Medulla oblongata (tissue), 1 donor: ENCODE data around the gene ARMH3.
"Not testable (repeated sequence)": the region's sequence is repeated elsewhere in the genome, so short reads cannot be mapped to it uniquely, and the experiment has no call there.

Experiments
- DNase-seq: peaks from one replicate; pipeline ENCODE4 v3.0.0-alpha.2; 2015; ENCODE audit errors: extremely low spot score

Gene ARMH3

DNA sequence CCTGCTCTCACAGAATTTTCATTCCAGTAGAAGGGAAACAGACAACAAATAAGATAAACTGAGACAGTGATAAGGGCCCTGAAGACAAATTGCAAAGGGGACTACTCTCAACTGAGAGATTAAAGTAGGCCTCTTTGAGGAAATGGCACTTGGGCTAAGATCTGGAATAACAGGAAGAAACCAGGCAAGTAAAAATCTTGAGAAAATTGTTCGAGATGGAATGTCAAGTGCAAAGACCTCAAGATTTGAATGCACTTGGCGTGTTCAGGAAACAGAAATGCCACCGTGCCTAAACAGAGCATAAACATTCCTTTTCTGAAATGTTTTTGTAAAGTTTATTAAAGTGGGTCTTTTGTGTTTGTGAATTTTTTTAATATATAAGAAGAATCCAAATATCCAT is 10.7 kb downstream of the ARMH3 start:
- no peak for DNase-seq

DNA sequence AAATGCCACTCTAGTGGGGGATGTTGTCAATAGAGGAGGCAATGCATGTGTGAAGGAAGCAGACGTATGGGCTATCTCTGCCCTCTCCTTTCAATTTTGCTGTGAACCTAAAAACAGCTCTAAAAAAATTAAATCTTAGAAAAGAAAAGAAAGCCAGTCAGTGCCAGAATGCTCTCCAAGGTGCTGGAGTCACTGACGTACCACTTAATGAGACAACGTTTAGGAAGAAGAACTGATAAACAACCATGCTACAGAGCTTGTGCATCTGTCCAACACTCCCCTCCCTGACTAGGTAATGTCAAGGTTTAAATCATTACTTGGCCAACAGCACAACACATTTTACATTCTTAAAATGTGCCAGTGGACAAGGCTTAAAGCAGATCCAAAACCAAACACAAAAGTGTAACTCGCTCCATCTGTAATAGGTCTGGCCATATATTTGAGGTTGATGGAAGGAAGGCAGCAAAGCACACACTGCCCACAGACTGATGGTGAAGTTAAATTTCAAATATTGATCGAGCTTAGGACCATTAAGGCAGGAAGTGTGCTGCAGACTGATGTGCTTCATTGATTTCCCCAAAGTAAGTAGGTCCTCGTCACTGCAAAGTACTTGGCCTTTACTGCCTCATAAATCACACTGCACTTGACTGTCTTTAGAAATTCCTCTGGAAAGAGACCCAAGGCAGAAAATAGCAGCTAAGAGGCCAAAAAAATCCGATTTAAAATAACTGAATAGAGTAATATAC is 15.5 kb downstream of the ARMH3 start:
- DNase-seq: no peak

DNA sequence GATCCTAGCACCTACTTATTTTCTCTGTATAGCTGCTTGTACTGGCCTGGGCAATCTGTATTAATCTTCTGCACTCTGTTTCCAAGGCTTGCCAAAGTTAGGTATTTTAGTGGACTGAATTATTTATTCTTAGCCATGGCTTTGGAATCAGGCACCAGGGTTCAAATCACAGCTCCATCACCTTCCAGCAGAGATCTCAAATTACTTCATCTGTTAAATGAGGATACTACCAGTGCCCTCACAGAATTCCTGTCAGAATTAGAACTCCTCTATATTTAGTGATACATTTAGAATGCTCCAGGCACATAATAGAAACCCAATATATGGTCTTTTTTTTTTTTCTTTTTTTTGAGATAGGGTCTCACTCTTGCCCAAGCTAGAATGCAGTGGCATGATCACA is 17.6 kb downstream of the ARMH3 start:
- DNase-seq: no peak

DNA sequence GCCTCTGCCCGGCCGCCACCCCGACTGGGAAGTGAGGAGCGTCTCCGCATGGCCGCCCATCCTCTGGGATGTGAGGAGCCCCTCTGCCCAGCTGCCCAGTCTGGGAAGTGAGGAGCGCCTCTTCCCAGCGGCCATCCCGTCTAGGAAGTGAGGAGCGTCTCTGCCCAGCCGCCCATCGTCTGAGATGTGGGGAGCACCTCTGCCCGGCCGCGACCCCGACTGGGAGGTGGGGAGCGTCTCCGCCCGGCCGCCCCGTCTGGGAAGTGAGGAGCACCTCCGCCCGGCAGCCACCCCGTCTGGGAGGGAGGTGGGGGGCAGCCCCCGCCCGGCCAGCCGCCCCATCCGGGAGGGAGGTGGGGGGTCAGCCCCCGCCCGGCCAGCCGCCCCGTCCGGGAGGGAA is 20.2 kb downstream of the ARMH3 start:
- not testable (repeated sequence) for DNase-seq

DNA sequence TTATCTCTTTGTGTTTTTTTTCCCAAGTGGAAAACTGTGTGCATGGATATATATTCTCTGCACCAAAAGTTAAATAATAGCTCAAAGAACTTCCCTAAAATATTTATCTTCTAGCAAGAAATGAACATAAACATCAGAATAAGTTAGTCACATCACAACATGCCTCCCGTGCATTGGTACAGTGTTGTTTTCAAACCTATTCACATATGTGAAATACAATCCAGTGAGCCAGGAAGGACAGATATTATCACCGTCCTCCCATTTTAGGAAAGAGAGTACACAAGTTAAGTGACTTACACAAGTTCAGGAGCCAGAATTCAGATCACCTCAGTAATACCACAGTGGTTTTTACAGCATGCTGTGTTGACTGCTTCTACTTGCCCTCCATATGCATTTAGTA is 22.2 kb downstream of the ARMH3 start:
- DNase-seq: no peak

DNA sequence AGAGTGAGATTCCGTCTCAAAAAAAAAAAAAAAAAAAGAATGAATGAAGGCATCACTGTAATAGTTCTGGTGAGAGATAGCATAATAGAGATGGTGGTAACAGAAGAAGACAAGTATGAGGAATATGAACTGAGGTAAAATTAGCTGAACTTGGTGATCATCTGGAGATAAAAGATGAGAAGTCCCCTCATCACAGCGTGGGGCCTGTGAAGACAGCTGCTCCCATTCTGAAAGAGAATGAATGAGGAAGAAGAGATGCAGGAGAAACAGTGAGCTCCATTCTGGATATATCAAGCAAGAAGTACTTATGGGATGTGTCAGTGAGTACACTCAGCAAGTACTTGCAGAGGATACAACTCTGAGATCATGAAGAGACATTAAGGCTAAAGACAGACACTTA is 28.7 kb downstream of the ARMH3 start:
- DNase-seq: no peak

DNA sequence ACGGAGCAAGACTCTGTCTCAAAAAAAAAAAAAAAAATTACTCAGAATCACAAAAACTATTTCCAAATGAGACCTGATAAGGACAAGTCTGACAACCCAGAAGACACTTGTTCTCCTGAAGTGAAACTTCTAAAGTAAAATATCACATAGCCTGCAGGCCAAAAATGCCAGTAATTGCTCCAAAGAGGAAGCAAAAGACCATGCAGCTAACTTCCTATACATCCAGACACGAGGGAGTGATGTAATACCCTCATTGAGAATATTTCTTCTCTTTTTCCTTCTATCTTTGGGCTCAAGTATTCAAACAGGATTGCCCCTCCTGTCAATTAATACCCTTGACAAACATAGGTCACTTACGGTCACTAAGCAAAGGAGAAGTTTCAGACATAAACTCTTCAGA is 31.2 kb downstream of the ARMH3 start:
- peak; percentile 74 for DNase-seq

DNA sequence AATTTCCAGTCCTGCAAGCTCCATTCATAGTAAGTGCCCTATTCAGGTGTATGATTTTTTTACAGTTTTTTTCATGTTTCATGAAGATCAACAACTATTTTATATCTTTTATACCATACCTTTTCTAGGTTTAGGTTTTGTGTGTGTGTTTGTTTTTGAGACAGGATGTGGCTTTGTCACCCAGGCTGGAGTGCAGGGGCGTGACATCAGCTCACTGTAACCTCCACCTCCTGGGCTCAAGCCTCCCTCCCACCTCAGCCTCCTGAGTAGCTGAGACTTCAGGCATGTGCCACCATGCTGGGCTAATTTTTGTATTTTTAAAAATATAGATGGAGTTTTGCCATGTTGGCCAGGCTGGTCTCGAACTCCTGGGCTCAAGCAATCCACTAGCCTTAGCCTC is 35.0 kb downstream of the ARMH3 start:
- DNase-seq: no peak

DNA sequence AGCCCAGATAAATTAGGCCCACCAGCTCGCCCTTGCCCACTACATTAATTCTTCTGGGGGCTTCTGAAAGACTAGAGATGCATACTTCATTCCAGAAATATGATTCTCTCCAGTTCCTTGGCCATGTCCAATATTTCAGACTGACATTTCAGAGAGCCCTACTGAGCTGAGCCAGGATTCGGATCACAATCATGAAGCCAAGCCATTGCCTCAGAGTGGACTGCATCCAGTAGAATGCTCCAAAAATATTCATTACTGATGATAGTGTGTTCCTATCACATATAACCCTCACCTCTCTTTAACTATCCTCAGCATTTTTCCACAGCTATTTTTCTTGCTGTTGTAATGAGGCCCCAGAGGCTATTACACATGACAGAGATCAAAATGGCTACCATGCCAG is 38.7 kb downstream of the ARMH3 start:
- DNase-seq: no peak

DNA sequence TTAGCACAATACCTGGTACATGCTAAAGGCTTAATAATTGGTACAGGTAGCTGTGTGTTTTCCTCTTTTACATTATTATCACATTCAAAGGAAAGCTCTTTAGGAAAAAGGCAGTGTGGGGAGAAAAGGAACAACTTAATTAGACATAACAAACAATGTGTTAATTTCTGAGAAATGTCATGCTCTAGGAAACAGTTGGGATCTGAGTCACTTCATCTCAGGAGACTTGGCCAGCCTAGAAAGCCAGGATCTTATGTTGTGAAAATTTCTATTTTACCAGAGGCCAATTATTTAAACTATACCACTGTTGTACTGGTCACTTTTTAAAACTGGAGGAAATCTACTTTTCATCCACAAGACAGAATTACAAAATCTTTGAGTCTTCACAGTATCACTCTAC is 39.6 kb downstream of the ARMH3 start:
- DNase-seq: no peak

DNA sequence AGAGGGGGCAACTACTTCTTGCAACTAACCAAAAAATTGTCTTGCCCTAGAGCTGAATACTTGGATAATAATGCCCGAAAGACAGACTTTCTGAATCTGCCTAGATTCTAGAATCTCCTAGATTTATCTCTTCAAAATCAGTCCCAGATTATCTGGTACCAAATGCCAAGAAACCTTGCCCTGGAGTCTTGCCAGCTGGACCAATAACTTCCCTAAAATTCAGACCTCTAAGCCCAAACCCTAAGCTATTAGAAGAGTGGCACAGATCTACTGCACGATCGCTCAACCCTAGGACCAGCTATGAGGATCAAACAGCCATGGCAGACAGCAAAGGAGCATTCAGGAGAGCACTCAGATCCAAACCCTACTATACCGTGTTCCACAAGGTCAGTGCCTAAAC is 45.0 kb downstream of the ARMH3 start:
- DNase-seq: peak; percentile 25

DNA sequence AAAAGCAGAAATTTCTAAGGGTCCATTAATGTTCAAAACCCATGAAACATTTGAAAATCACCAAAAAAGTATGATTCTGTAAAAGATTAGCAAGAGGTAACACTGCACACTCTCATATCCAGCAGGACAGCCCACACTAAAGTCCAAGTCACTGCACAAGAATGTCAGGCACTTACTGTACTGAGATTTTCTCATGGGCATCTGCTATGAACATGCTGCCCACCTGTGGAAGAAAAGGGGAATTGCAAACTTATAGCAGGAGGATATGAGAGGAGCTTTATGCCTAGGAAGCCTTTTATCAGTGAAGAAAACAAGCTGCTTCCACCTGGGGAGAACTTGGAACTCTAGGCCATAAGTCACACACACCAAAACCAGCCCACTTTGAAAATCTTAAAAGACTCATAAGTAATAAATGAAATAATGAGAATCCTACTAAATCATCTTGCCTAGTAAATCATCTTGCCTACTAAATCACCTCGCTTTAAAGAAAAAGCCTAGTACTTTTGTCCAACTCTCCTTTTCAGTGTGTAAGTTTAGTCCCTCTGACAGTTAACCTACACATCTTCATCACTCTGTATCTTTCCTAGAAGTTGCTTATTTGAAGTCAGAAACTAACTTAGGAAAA is 46.1 kb downstream of the ARMH3 start:
- peak; percentile 89 for DNase-seq

DNA sequence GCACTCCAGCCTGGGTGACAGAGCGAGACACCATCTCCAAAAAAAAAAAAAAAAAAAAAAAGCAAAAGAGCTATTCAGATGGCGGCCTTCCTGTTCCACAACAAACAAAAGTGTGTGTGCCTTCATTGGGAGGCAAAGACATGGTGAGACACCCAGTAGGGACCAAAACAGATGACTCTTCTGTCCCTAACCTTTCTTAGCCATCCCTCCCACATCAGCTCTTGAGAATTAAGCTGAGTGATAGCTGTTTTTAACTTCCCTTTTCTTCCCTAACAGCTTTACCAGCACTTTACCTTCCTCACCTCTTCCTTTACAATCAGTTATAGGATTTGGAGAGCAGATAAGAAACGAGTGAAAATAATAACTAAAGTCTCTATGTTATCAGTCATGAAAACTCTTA is 48.2 kb downstream of the ARMH3 start:
- DNase-seq: no peak

DNA sequence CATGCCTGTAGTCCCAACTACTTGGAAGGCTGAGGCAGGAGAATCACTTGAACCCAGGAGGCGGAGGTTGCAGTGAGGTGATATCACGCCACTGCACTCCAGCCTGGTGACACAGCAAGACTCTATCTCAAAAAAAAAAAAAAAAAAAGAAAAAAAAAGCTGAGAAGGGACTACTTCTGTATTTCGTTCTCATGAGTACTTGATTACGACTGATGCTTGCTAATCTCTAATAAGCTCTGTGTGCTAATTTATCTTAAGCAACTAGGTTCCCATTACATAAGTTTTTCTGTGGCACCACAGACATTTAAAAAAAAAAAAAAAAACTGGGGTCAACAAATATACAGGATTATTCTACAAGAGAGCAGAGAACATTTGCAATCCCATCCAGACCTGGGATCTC is 48.9 kb downstream of the ARMH3 start:
- not testable (repeated sequence) for DNase-seq

DNA sequence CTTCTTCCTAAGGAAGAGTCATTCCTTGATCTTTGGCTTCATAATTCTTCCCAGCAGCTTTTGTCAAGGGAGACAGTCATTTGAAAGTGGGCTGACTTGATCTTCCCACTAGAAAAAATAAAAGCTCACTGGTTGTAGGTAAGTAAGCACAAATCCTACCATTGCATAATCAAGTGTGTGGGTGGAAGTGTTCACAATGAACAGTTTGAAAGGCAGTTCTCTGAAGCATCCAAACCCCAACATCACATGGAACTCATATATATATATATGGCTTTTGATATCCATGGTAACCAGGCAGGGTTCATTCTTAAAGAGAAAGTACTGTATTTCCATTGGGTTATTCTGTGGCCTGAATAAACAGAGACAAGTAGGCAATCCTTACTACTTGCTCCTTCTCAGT is 51.6 kb downstream of the ARMH3 start:
- no peak for DNase-seq

DNA sequence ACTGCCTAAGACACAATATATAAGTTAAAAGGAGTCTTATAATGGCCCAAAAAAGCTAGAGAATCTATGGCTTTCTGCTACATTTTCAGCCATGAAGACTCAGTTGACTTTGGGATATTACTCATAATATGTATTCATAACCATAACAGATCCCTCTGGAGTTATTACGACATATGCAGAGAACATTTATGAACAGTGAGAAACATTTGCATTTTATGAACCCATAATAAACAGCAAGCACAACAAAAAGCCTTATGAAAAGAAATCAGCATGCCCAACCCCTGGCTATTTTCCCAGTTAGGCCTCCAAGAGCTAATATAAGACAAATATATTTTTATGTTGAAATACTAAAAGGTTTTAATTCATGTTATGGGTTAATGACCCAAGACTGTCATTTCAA is 52.4 kb downstream of the ARMH3 start:
- DNase-seq: no peak

DNA sequence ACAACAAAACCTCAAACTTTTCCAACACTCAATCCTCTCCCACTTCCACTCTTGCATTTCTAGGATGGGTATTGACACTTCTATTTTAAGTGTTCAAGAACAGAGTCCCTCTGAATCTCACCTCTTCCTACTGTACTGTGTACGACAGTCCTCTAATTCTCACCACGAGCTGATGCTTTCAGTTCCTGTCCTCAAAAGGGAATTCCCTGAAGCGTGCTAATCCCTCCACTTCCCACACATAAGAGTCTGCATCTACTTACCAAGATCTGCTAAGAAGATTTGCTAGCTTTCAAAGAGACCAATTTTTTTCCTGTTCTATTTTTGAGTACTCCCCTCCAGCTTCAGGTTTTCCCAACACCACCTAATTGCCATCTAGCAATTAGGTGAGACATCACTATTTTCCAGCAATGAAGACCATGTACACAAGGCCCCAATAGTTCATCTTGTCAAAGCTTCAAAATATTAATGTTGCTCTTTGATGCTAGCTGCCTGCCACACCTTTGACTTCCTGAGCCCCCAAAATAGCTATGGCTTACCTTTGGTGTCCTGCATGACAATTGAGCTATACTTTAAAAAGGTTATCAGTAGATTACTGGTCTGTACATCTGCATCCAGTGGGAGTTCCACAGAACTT is 54.4 kb downstream of the ARMH3 start:
- DNase-seq: peak; percentile 54

DNA sequence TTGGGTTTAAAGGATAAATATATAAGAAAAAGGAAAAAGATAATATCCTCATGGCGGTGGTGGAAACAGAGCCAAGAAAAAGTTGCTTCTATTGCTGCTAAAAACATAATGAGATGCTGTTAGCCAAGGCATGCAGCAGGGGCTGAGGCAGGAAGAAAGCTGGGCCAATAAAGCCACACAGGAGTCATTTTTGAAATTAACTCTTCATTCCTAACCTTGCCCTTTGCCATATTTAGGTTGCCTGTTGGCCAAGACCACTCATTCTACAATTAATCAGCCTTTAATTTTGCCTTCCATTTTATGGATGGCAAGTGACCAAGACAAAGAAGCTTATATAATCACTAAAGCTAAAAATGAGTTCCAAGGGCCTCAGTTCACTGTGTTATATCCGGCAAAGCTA is 58.2 kb downstream of the ARMH3 start:
- no peak for DNase-seq

DNA sequence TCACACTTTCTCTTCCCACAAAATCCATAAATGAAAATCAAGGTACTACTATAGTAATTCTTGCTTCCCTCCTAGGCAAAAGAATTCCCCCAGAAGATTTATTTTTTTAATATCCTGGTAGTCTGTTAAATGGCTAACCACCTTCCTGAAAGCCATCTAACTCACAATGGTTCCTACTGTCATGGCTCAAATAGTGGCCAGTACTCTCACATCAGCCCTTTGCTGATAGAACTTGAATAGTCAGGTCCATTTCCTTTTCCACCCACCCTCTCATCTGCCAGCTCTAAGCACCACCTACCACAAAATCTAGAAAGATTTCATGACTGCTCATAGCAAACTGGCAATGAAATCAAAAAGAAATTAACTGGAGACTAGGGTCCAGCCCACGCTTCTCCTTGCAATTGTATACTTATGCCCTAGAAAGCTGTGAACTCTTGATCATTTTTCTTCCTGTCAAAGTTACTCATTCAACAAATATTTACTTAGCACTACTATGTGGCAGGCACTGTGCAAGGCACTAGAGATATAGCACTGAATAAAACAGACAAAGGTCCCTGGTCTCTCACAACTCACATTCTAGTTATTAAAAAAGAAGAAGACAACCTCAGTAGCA is 60.4 kb downstream of the ARMH3 start:
- no peak for DNase-seq

DNA sequence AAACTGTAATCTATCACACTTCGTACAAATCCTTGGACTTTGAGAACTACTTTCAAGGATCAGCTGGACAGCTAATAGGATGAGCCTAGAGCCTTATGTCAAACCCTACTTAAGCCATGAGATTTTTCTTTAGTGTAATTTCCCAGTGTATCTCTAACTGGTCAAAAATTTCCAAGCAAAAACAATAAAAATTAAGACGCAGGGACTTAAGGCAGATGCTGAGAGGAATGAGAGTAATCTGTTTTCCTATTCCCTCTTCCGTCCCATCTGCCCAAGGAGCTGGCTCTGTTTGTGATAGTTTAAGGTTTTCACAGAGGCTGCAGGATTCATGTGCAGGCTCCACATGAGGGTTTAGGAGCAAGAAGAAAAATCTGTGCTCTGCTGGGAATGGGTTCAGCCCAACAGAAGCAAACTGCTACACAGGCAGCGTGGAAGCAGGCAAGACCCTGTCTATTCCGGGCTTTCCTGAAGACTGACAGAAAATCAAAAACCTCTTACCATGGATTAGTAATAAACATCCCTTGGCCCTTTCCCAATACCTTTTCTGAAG is 62.2 kb downstream of the ARMH3 start:
- DNase-seq: no peak

DNA sequence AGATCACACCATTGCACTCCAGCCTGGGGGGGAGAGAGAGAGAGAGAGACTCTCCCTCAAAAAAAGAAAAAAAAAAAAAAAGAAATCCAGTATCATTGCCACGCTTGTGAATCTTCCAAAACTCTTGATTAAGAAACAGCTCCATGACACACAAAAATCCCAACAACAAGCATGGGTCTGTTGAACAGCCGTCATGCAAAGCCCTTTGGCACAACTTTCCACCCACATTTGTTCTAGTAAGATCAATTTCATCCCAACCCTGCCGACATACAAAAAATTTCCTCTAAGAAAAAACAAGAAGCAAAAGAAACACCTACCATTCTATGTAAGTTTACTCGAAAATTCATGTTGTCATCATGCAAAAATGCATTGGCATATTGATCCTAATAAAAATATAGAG is 62.8 kb downstream of the ARMH3 start:
- DNase-seq: no peak

DNA sequence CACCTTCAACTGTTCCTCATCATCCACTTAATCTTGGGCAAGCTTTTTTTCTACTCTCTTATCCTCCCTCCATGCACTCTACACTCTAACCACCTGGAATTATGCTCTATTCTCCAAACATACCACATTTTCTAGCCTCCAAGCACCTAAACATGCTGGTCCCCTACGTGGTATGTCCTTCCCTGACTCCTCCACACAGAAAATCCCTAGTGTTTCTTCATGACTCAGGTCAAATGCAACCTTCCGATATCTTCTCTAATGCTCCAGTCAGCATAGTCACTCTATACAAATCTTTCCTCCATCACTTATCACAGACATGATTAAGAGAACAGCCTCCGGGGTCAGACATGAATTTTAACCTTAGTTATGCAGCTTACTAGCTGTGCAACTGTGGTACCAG is 68.8 kb downstream of the ARMH3 start:
- DNase-seq: no peak

DNA sequence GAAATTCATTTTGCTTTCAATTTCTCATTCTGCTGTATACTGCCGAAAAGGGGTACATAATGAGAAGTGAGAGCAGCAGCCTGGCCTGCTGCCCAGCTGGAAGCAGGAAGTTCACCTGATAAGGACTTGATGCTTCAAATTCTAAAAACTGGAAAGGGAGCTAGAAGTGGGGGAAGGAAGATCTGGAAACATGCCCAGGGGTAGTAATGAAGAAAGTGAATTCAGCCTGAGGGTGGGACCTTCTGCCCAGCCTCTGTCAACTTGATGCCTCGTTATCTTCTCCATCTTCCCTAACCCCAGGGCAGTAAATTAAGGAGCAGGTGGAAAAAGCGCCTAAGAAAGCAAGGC is 69.4 kb downstream of the ARMH3 start:
- DNase-seq: peak; percentile 56
